Spleen (tissue), 11 donors: ENCODE data around the gene ZNRF3. TPM values are rescaled to one million over a fixed set of nuclear protein-coding genes. Genes with fewer than 3 reads are reported as not detected.

ENCODE experiments used
- DNase-seq: peaks from one replicate; pipeline ENCODE4 v3.0.0-alpha.2; 2020
- H3K27ac ChIP-seq, 8 donors: fragments of 200-600 bp; sonication (generic) in 7 of 8; 1 replicate in 4 of 8; 2 replicates in 4 of 8; pipeline versions ENCODE4 v1.5.0 to v1.8.0; 2016 to 2021; ENCODE audit warnings: inconsistent platforms in 4 of 8, mild to moderate bottlenecking in 4 of 8, moderate library complexity in 1 of 8
- H3K27me3 ChIP-seq, 7 donors: fragments of 200-600 bp; sonication (generic) in 6 of 7; replicated peaks in 1 of 7; 1 replicate in 4 of 7; 2 replicates in 3 of 7; pipeline versions ENCODE4 v1.5.0 to v1.8.0; 2016 to 2021; ENCODE audit warnings: inconsistent platforms in 3 of 7, mild to moderate bottlenecking in 1 of 7
- H3K36me3 ChIP-seq, 6 donors: fragments of 200-600 bp; sonication (generic) in 5 of 6; 1 replicate in 4 of 6; 2 replicates in 2 of 6; pipeline versions ENCODE4 v1.5.0 to v1.8.0; 2016 to 2021; ENCODE audit warnings: inconsistent platforms in 2 of 6
- H3K4me1 ChIP-seq, 6 donors: fragments of 200-600 bp; sonication (generic) in 5 of 6; 1 replicate in 3 of 6; 2 replicates in 3 of 6; pipeline versions ENCODE4 v1.5.0 to v1.8.0; 2016 to 2021; ENCODE audit warnings: inconsistent platforms in 3 of 6
- H3K4me3 ChIP-seq, 8 donors: fragments of 200-600 bp; sonication (generic) in 7 of 8; 1 replicate in 4 of 8; 2 replicates in 4 of 8; pipeline versions ENCODE4 v1.5.0 to v1.8.0; 2016 to 2021; ENCODE audit warnings: inconsistent platforms in 4 of 8, mild to moderate bottlenecking in 4 of 8, moderate library complexity in 2 of 8
- H3K9me3 ChIP-seq, 8 donors: fragments of 200-600 bp; sonication (generic) in 7 of 8; 1 replicate in 4 of 8; 2 replicates in 4 of 8; pipeline versions ENCODE4 v1.5.0 to v1.8.0; 2016 to 2021; ENCODE audit warnings: inconsistent platforms in 4 of 8
- POLR2A ChIP-seq, 3 donors: fragments of 450-650 bp; IDR thresholded peaks; one replicate each; pipeline ENCODE4 v1.5.1; 2017; ENCODE audit warnings: antibody characterized with exemption in 3 of 3, mild to moderate bottlenecking in 1 of 3
- POLR2AphosphoS5 ChIP-seq, 3 donors: sonication (generic); formaldehyde crosslinking; IDR thresholded peaks; one replicate each; pipeline ENCODE4 v1.5.1; 2017; ENCODE audit warnings: antibody characterized with exemption in 3 of 3
- WGBS, 5 donors: extraction: QIAGEN DNeasy Blood & Tissue Kit in 3 of 5; methylation state at CpG; one replicate each; pipeline versions ENCODE4 v1.1.5 to v1.1.7; 2013 to 2018; 5-methylcytosine and 5-hydroxymethylcytosine counted together
- intact Hi-C: fragments of 100-400 bp; cut with DNase I; formaldehyde crosslinking; loops from one replicate; pipeline ENCODE4 v1.15.0; 2023; ENCODE audit warnings: low total_unique reads
- polyA plus RNA-seq, 3 donors: library from polyadenylated mRNA; stranded (reverse); fragments of 200-250 nt; gene quantifications; one replicate each; pipeline ENCODE4 v1.2.1, GENCODE V29; 2013
- total RNA-seq, 7 donors: library from RNA; depleted of rRNA in 3 of 7; stranded (reverse); fragments of >200 nt in 3 of 7; fragmentation: NEBNext Ultra II Directional in 4 of 7; extraction: Animal tissue kit (Norgen Biotek cat#: 25700) in 4 of 7; gene quantifications; one replicate each; pipeline versions ENCODE4 v1.1.0 to v1.2.1, GENCODE V29; 2016 to 2021
- TF ChIP-seq, protein P1 (sequence below), 11 experiments: fragments of 200-600 bp in 7 of 11; fragments of 450-650 bp in 4 of 11; sonication (generic) in 4 of 11; IDR thresholded peaks in 8 of 11; conservative IDR thresholded peaks in 3 of 11; 1 replicate in 7 of 11; 2 replicates in 4 of 11; pipeline versions ENCODE4 v1.4.0 to v1.8.0; 2016 to 2021; ENCODE audit warnings: antibody characterized with exemption in 11 of 11, inconsistent platforms in 4 of 11, mild to moderate bottlenecking in 1 of 11
- donor health status: healthy with polysubstance abuse.
- donor health status: DM: no; HTN: no; CAD: no; lungs with moderate emphysema.
- donor health status: DM: no; HTN: no; CAD: no.
- donor health status: Bipolar disorder and iron deficiency.
- donor health status: healthy.
- donor health status: DM: no; HTN: no; CAD: no.
- donor health status: DM: yes; HTN: yes; CAD: no.

ZNRF3 gene
- total and polyA plus RNA-seq, 10 donors = 0.15 to 4.5 (median 2.6) TPM

DNA sequence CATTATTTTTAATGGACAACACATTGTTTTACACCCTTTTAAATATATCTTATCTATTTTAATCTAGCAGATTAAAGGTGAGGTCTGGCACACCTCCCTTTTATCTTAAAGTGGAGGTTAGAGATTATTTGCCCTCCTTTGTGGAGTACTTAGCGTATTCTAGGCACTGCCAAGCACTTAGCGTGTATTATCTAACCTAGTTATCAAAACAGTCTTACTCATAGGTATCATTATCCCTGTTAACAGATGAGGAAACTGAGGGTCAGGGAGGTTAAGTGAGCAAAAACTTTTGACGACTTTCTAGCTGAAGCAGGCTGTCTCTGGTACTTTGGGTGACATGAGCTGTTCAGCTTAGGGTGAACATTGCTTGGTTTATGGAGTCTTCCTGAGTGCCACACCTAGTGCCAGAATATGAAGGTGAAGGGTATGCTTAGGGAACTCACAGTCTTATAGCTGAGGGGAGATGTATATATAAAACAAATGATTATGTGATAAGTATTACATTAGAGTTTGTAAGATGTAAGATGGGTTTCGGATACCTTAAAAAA, 55.0 kb downstream of the ZNRF3 start:
- Histone ChIP-seq H3K9me3 (no peaks in the 10 kb centered on the region), H3K4me1 (peaks cover 0 to 16% (median 1%) of the 10 kb centered on the region in 6 donors), H3K27ac (no peak overlapping the region), H3K4me3 (no peak overlapping the region), H3K27me3 (peaks cover 0 to 4% (median 0%) of the 10 kb centered on the region in 7 donors), H3K36me3 (no peaks in the 10 kb centered on the region)
- no peak for TF ChIP-seq POLR2AphosphoS5 (IDR thresholded peaks at IDR 0.05)
- TF ChIP-seq POLR2A (IDR thresholded peaks at IDR 0.05) = no peak
- TF ChIP-seq, protein P1, sequence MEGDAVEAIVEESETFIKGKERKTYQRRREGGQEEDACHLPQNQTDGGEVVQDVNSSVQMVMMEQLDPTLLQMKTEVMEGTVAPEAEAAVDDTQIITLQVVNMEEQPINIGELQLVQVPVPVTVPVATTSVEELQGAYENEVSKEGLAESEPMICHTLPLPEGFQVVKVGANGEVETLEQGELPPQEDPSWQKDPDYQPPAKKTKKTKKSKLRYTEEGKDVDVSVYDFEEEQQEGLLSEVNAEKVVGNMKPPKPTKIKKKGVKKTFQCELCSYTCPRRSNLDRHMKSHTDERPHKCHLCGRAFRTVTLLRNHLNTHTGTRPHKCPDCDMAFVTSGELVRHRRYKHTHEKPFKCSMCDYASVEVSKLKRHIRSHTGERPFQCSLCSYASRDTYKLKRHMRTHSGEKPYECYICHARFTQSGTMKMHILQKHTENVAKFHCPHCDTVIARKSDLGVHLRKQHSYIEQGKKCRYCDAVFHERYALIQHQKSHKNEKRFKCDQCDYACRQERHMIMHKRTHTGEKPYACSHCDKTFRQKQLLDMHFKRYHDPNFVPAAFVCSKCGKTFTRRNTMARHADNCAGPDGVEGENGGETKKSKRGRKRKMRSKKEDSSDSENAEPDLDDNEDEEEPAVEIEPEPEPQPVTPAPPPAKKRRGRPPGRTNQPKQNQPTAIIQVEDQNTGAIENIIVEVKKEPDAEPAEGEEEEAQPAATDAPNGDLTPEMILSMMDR (IDR thresholded peaks at IDR 0.05 in 8 of 11, conservative IDR thresholded peaks at IDR 0.05 in 3 of 11) = no peak
- no peak for DNase-seq
- WGBS, 5 donors = 74 to 84% (median 84%) methylated on average over 4 of the region's 4 CpGs
- intact Hi-C loops = no loop called here

DNA sequence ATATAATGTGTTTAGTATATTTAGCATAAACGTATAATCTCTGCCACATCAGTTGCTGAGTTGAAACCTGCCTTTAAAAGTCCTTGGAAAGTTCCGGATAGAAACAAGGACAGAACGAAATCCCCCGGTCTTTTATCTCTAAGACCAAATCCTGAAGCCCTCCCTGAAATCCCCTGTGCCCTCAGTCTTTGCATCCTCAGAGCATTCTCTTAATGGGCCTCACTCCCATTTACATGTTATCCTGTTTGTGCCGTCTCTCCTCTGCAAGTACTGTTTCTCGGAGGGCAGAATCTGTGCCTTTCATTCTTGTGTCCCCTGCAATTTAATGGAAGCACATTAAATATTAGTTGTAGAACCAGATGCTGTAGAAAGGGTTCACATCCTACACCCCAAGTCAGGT, 56.0 kb downstream of the ZNRF3 start:
- DNase-seq = no peak
- TF ChIP-seq POLR2AphosphoS5 (IDR thresholded peaks at IDR 0.05) = no peak
- no peak for TF ChIP-seq POLR2A (IDR thresholded peaks at IDR 0.05)
- TF ChIP-seq, protein P1 (IDR thresholded peaks at IDR 0.05 in 8 of 11, conservative IDR thresholded peaks at IDR 0.05 in 3 of 11) = no peak
- H3K36me3 ChIP-seq = no peaks in the 10 kb centered on the region
- intact Hi-C loops = no loop called here
- peaks cover 0 to 4% (median 0%) of the 10 kb centered on the region in 7 donors for H3K27me3 ChIP-seq
- no peak overlapping the region for H3K27ac ChIP-seq
- 58 to 75% (median 65%) methylated on average over 6 of the region's 6 CpGs for WGBS, 5 donors
- H3K4me1 ChIP-seq = peaks cover 0 to 23% (median 1%) of the 10 kb centered on the region in 6 donors
- no peaks in the 10 kb centered on the region for H3K9me3 ChIP-seq
- H3K4me3 ChIP-seq = no peak overlapping the region

DNA sequence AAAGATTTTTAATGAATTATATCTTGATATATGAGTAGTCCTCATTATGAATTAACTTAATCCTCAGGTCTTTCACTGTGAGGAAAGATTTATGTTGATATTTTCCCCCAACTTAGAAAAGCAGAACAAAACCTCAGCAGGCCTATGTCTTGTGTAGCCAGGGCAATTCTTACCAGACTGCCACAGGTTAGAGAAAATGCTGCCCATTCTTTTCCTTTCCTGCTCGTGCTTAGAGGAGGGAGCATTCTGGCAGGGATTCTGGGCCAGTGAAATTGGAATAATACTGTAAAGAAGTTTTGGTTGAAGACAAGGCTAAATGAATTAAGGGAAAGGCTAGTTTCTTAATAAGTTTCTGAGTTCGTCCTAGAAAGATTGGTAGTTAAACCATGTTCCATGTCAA, 56.6 kb downstream of the ZNRF3 start:
- Histone ChIP-seq H3K27me3 (peaks cover 0 to 4% (median 0%) of the 10 kb centered on the region in 7 donors), H3K4me1 (peaks cover 0 to 23% (median 1%) of the 10 kb centered on the region in 6 donors), H3K36me3 (no peaks in the 10 kb centered on the region), H3K27ac (no peak overlapping the region), H3K4me3 (no peak overlapping the region), H3K9me3 (no peaks in the 10 kb centered on the region)
- TF ChIP-seq POLR2A (IDR thresholded peaks at IDR 0.05) (no peak), POLR2AphosphoS5 (IDR thresholded peaks at IDR 0.05) (no peak)
- TF ChIP-seq, protein P1 (IDR thresholded peaks at IDR 0.05 in 8 of 11, conservative IDR thresholded peaks at IDR 0.05 in 3 of 11) = no peak
- 54 to 69% (median 58%) methylated on average over 2 of the region's 2 CpGs for WGBS, 5 donors
- DNase-seq = no peak
- intact Hi-C loops = no loop called here

DNA sequence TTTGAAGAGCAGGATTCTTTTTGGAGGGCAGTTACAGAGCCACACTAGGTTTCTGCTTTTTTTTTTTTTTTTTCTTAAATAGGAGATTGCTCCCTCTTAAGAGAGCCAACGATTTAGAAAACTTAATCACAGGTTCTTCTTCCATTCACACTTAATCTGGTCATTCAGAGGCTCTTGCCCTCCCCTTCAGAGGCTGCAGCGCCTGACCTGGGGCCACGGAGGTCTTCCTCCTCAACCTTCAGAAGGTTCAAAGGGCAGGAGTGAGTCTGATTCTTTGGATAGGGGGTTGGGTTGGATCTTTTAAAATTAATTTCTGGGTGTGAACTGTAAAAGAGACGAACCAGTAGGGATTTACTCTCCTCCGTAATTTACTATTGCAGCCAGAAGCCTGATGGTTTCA, 57.1 kb downstream of the ZNRF3 start:
- Histone ChIP-seq H3K9me3 (no peaks in the 10 kb centered on the region), H3K4me3 (no peak overlapping the region), H3K27me3 (no peaks in the 10 kb centered on the region), H3K4me1 (peaks cover 0 to 23% (median 1%) of the 10 kb centered on the region in 6 donors), H3K27ac (no peak overlapping the region), H3K36me3 (no peaks in the 10 kb centered on the region)
- no peak for DNase-seq
- WGBS, 5 donors = 78 to 83% (median 79%) methylated on average over 5 of the region's 5 CpGs
- intact Hi-C loops = no loop called here
- TF ChIP-seq, protein P1 (IDR thresholded peaks at IDR 0.05 in 8 of 11, conservative IDR thresholded peaks at IDR 0.05 in 3 of 11) = no peak
- TF ChIP-seq POLR2AphosphoS5 (IDR thresholded peaks at IDR 0.05) (no peak), POLR2A (IDR thresholded peaks at IDR 0.05) (no peak)
